Pancreas (tissue), 10 donors: ENCODE results near the gene PCCA. TPM values are rescaled to one million over a fixed set of nuclear protein-coding genes. Genes with fewer than 3 reads are reported as not detected.
A peak's percentile ranks its signal among the peaks of the same experiment; 100 is the strongest.

ENCODE experiments used
- ATAC-seq, 4 donors: fragments of 200-7000 bp; cut with Tn5 transposase; one replicate each; pipeline versions ENCODE4 v1.8.0 to v1.9.1; 2020; ENCODE audit warnings: mild to moderate bottlenecking in 4 of 4, moderate library complexity in 4 of 4
- DNase-seq, 6 donors: peaks; one replicate each; pipeline ENCODE4 v3.0.0-alpha.2; 2020
- FAIRE-seq: peaks from 2 replicates; lab custom pipeline; 2012; peaks lifted over from hg19 to GRCh38; lab: Jason Lieb, UNC
- H3K27ac ChIP-seq, 4 donors: fragments of 200-600 bp; sonication (generic); 1 replicate in 3 of 4; 2 replicates in 1 of 4; pipeline versions ENCODE4 v1.5.0 to v1.8.0; 2020
- H3K27me3 ChIP-seq, 4 donors: fragments of 200-600 bp; one replicate each; pipeline ENCODE4 v1.8.0; 2021
- H3K36me3 ChIP-seq, 3 donors: fragments of 200-600 bp; sonication (generic) in 1 of 3; one replicate each; pipeline versions ENCODE4 v1.5.0 to v1.8.0; 2020 to 2021
- H3K4me1 ChIP-seq, 3 donors: fragments of 200-600 bp; one replicate each; pipeline ENCODE4 v1.8.0; 2021
- H3K4me3 ChIP-seq, 4 donors: fragments of 200-600 bp; sonication (generic) in 2 of 4; one replicate each; pipeline versions ENCODE4 v1.5.0 to v1.8.0; 2020 to 2021
- H3K9me3 ChIP-seq, 4 donors: fragments of 200-600 bp; one replicate each; pipeline ENCODE4 v1.8.0; 2021
- CTCF ChIP-seq, 4 donors: fragments of 200-600 bp; sonication (generic) in 3 of 4; IDR thresholded peaks; one replicate each; pipeline versions ENCODE4 v1.5.0 to v1.8.0; 2021; ENCODE audit warnings: antibody characterized with exemption in 4 of 4
- WGBS, 2 donors: extraction: QIAGEN DNeasy Blood & Tissue Kit; methylation state at CpG; one replicate each; pipeline ENCODE4 v1.1.7; 2013; 5-methylcytosine and 5-hydroxymethylcytosine counted together
- intact Hi-C, 3 donors: fragments of 100-400 bp; cut with DNase I; formaldehyde crosslinking; loops; one replicate each; pipeline versions ENCODE4 v1.11.1 to v1.14.2; 2022
- polyA plus RNA-seq, 2 donors: library from polyadenylated mRNA; stranded (reverse); fragments of 200-250 nt; gene quantifications; one replicate each; pipeline ENCODE4 v1.2.3, GENCODE V29; 2013
- total RNA-seq, 6 donors: library from RNA; stranded (reverse); fragmentation: NEBNext Ultra II Directional in 4 of 6; extraction: Animal tissue kit (Norgen Biotek cat#: 25700) in 4 of 6; gene quantifications; one replicate each; pipeline versions ENCODE4 v1.2.1 to v1.2.4, GENCODE V29; 2021 to 2023
- donor health status: healthy with polysubstance abuse.
- donor health status: DM: no; HTN: no; CAD: no; lungs with moderate emphysema.
- donor health status: DM: no; HTN: no; CAD: no.
- donor health status: control.
- donor health status: control.
- donor health status: Bipolar disorder and iron deficiency.
- donor health status: DM: yes; HTN: yes; CAD: no.
- donor health status: DM: no; HTN: no; CAD: no.
- donor health status: DM: no; HTN: no; CAD: no.
- donor health status: DM: yes; HTN: yes; CAD: no.

The PCCA gene
- total and polyA plus RNA-seq, 8 donors, result 14.2 to 32.1 (median 24.1) TPM

- intact Hi-C loops, result no loop called here
- Histone ChIP-seq H3K9me3 (no peaks in the 10 kb centered on the region), H3K4me3 (no peak overlapping the region), H3K4me1 (peaks cover 17 to 22% (median 20%) of the 10 kb centered on the region in 3 donors), H3K27ac (peak overlapping the region in 1 of 4 donors; percentile 35), H3K27me3 (no peaks in the 10 kb centered on the region), H3K36me3 (no peaks in the 10 kb centered on the region)
- TF ChIP-seq CTCF (IDR thresholded peaks at IDR 0.05), result no peak
- ATAC-seq, result peak in 3 of 4 donors; percentile 60 to 70 (median 67)
- no peak for FAIRE-seq
- 41 to 46% methylated on average over 3 of the region's 3 CpGs for WGBS, 2 donors
- DNase-seq, result no peak
Observed at GRCh38 chr13:100108913-100109507, 20.1 kb downstream of the PCCA start.

GRCh38 chr13:100110269-100110668, 21.4 kb downstream of the PCCA start:
- Histone ChIP-seq H3K4me1 (peaks cover 17 to 22% (median 20%) of the 10 kb centered on the region in 3 donors), H3K4me3 (no peak overlapping the region), H3K36me3 (no peaks in the 10 kb centered on the region), H3K9me3 (no peaks in the 10 kb centered on the region), H3K27me3 (no peaks in the 10 kb centered on the region), H3K27ac (no peak overlapping the region)
- ATAC-seq (no peak), FAIRE-seq (no peak), DNase-seq (no peak)
- TF ChIP-seq CTCF (IDR thresholded peaks at IDR 0.05), result no peak
- 75 to 76% methylated on average over 2 of the region's 2 CpGs for WGBS, 2 donors
- intact Hi-C loops, result no loop called here

- FAIRE-seq (no peak), ATAC-seq (peak; percentile 83 to 94 (median 92)), DNase-seq (no peak)
- intact Hi-C loops, result no loop called here
- Histone ChIP-seq H3K27me3 (no peaks in the 10 kb centered on the region), H3K27ac (peak overlapping the region in 3 of 4 donors; percentile 2 to 61 (median 52)), H3K9me3 (no peaks in the 10 kb centered on the region), H3K4me3 (no peak overlapping the region), H3K36me3 (no peaks in the 10 kb centered on the region), H3K4me1 (peaks cover 17 to 20% (median 17%) of the 10 kb centered on the region in 3 donors)
- WGBS, 2 donors, result 31 to 59% methylated on average over 7 of the region's 7 CpGs
- no peak for TF ChIP-seq CTCF (IDR thresholded peaks at IDR 0.05)
Observed at GRCh38 chr13:100112186-100112838, 23.4 kb downstream of the PCCA start.

GRCh38 chr13:100115693-100116254, 26.9 kb downstream of the PCCA start:
- Histone ChIP-seq H3K27me3 (no peaks in the 10 kb centered on the region), H3K4me1 (peaks cover 7 to 12% (median 12%) of the 10 kb centered on the region in 3 donors), H3K27ac (no peak overlapping the region), H3K9me3 (no peaks in the 10 kb centered on the region), H3K4me3 (no peak overlapping the region), H3K36me3 (no peaks in the 10 kb centered on the region)
- ATAC-seq (no peak), FAIRE-seq (no peak), DNase-seq (no peak)
- TF ChIP-seq CTCF (IDR thresholded peaks at IDR 0.05), result no peak
- WGBS, 2 donors, result 85 to 96% methylated on average over 1 of the region's 1 CpG
- intact Hi-C loops, result no loop called here
